ENCODE results near the gene DHRS7. TPM values are rescaled to one million over a fixed set of nuclear protein-coding genes. Genes with fewer than 3 reads are reported as not detected.

The DHRS7 gene, protein sequence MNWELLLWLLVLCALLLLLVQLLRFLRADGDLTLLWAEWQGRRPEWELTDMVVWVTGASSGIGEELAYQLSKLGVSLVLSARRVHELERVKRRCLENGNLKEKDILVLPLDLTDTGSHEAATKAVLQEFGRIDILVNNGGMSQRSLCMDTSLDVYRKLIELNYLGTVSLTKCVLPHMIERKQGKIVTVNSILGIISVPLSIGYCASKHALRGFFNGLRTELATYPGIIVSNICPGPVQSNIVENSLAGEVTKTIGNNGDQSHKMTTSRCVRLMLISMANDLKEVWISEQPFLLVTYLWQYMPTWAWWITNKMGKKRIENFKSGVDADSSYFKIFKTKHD
- total RNA-seq (2014; rRNA removed; shearing (Covaris generic)) = 23.9 and 36.4 TPM in 2 replicates

DNA sequence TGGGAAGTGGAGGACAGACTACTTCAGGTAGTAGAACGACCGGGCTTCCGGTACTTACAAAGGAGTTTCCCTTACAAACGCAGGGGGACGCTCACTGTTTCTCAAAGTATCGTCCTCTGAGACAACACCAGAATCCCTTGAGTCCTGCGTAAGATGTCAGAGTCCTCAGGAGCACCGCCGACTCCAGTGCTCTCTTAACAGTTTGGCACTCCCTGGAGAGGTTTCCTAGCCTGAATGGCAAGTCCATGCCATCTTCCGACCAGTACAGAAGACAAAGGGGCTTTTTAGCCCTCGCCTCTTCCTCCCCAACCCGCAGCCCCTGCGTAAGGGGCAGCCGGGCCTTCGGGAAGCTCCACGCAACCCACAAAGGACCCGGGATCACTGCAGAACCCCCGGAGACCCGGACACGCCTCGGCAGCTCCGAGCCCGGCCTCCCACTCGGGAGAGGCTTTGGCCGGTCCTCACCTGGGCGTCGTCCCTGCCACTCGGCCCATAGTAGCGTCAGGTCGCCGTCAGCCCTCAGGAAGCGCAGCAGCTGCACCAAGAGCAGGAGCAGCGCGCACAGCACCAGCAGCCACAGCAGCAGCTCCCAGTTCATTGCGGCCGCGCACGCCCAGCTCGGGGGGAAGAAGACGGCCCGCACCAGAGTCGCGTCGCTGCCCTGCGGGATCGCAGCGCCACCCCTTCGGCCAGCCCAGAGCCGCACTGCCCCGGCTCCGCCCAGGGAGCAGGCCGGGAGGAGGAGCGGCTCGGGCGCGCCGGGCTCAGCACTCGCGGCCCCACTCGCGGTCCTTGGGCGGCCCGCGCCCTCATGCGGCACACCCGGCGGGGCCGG, at the start of gene DHRS7:
Gene DHRS7, minus strand, starts transcription at position 687 of the 835 bp plus-strand sequence. Its CDS starts 89 bp downstream, at position 598.
- DNase-seq (ENCODE audit: low spot score) = peak; percentile 69

DNA sequence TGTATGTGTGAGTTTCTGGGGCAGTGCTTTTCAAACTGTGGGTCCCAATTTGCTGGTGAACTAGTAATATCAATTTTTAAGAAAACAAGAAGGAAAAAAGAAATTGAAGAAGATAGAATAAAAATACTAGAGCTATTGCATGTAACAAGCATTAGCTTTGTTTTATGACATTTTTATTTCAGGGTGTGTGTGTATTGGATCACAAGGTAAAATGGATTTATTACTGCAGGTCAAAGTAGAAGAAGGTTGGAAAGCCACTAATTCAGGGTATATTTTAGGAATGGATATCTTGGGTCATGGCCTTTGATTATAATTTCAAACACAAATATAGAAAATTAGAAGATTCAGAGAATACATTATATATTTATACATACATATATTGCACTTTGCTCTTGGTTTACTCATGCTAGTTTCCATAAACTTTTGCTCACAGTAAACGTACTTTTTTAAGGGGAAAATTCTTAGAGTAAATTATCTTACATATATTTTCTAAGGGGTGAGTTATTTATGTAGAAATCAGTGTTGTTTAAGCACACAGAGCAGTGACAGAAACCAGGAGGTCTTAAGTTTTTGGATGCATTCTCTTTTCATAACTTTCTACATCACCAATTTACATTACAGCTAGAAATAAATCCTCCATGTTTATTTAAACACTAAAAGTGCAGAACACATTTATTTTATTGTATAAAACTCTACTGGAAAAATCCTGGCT, 49.4 kb upstream of the DHRS7 start:
- DNase-seq (ENCODE audit: low spot score) = no peak

DNA sequence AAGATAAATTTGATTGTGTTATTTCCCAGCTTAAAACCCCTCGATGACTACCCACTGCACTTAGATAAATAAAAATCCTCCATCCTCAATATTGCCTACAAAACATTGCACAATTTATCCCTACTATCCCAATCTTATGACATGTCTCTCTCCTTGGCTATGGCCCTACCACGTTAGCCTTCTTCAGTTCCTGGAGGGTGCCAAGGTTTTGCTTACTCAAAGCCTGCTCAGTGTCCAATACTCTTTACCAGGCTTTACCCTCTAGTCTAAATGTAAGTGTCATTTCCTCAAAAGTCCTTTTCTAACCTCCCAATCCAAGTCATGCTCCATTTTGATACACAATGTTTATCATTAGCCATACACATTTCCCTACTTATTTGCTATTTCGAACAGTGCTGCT, 48.8 kb upstream of the DHRS7 start:
- no peak for DNase-seq (ENCODE audit: low spot score)

DNA sequence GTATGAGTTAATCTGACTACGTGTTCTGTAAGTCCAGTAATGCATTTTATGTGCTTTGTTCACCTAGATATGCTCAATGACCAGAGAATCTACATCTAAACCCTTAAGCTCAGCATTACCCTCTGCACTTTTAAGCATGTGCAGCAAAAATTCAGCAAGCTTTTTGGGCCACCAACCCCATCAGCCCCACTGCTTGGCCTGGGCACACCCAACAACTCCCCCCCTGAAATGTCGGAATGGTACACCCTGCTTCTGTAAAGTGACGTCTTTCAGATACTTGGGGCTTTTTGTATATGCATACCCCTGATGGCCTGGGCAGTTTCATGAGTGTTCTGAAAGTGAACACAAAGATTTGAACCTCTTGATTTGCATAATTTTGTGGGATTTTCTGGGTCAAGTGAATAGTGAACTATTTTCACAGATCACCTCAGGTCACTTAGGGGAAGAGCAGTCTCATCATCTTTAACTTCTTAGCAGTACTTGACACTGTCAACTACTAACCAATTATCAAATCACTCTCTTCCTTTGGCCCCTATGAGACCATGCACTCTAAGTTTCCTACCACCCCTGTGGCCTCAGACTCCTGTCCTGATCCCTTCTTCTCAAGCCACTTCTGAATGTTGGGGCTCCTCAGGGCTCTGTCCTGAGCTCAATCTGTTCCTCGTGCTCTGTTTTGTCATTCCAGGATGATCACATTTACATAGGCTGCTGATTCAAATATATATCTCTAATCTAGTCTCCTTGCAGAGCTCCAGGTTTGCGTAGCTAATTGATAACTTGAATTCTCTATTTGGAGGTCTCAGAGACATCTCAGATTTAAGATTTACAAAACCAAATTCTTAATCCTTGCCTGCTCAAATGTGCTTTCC, 47.5 kb upstream of the DHRS7 start:
- DNase-seq (ENCODE audit: low spot score) = no peak

DNA sequence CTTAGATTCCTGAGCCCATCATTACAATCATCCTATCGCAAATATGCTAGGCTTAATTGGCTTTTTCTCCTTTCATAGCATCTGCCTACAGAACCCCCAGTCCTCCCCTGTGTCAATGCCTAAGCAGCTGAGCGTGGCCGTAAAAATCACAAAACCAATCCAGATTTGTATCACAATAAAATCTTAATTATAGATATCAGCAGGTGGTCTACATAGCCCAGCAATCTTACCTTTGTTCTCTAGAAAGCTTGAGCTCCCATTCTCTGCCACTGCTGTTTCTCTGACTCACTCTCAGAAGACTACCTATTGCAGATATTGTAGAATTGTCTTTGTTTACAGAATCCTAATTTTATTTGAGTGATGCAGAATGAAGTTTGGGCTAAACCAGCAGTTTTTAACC, 46.0 kb upstream of the DHRS7 start:
- no peak for DNase-seq (ENCODE audit: low spot score)

DNA sequence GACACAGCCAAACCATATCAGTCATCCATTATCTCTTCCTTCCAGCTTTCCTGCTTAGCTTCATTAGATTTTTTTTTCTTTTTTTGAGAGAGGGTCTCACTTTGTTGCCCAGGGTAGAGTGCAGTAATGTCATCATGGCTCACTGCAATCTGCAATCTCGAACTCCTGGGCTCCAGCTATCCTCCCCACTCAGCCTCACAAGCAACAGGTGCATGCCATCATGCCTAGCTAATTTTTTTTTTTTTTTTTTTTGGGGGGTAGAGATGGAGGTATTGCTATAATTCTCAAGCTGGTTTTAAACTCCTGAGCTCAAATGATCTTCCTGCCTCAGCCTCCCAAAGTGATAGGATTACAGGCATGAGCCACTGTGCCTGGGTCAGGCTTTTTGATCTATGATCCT, 45.5 kb upstream of the DHRS7 start:
- no peak for DNase-seq (ENCODE audit: low spot score)

DNA sequence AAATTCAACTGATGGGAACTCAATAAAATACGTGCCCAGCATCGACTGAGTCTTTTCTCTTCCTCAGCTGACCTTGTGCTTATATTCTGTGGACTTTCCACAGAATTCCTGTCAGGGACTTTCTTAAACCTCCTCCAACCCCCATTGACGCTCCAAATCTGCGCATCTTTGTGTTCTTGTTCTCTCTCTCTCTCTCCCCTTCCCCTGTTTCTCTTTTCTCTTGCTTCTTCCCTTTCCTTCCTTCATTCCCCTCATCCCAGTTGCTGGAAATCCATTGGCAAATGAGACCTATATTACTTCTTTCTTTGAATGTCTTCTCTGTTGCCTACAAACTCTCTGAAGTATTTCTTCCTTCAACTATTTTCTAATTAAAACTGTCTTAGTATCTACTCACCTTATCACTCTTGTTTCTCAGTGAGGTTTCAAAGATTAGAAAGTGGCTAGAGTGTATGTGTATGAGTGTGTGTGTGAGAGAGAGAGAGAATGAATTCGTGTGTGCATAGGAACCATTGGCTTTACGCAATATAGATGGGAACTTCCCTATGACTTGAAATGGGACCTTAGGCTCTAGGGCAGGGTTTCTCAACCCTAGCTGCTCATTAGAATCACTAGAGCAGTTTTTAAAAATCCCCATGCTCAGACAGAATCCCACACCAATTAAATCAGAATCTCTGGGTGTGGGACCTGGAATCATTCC, 41.8 kb upstream of the DHRS7 start:
- no peak for DNase-seq (ENCODE audit: low spot score)

DNA sequence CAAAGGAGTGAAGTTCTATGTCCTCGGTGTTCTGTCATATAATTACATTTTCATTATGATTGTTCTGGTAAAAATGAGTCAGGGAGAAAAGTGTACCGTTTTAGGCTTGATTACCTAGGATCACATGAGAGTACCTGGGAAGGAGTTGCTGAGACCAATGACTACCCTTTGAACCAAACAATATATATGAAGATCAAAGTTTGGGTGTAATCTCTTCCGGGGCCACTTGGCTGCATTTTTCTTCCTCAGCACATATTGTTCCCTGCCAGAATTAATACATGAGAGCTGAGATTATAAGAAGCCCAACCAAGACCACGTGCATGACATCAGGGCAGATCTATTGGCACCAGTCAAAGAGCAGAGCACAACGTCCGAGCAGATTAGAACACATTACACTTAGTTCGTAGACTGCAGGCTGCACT, 41.1 kb upstream of the DHRS7 start:
- DNase-seq (ENCODE audit: low spot score) = no peak

DNA sequence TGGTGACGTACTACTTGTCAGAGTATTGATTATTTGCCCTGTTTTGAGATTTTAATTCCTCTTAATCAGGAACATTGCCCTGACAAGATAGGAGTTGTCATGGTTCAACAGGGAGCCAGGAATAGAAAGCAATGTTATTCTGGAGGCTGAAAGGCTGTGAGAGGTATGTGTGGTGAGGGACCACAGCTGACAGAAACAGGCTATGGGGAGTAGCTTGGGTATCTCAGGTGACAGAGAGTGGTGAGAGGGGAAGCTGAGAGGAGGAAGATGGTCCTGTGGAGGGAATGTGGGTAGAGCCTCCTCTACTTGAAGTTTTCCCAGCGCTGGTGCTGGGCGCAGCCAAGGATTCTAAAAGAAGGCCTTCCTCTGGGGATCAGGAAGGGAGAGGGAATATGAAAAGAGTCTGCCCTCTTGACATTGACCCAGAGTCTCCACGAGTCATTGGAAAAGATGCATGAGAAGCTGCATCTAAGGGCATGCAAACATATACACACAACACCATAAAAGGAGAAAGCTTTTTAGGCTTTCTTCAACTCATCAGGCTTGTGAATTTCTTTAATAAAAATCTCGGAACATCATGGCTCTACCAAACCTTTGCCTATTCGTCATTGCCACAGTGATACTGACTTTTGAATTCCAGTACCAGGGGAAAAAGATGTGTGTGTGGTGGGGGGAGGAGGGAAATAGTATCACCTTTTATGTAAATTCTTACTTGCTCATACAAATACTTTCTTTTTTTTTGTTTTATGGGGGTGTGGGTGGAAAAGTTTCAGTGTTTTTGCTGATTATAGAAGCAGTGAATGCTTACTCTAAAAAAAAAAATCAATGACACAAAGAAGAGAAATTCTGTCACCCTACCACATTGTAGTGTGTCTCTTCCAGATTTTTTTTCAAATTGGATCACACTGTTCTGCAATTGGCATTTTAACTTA, 39.9 kb upstream of the DHRS7 start:
- no peak for DNase-seq (ENCODE audit: low spot score)

DNA sequence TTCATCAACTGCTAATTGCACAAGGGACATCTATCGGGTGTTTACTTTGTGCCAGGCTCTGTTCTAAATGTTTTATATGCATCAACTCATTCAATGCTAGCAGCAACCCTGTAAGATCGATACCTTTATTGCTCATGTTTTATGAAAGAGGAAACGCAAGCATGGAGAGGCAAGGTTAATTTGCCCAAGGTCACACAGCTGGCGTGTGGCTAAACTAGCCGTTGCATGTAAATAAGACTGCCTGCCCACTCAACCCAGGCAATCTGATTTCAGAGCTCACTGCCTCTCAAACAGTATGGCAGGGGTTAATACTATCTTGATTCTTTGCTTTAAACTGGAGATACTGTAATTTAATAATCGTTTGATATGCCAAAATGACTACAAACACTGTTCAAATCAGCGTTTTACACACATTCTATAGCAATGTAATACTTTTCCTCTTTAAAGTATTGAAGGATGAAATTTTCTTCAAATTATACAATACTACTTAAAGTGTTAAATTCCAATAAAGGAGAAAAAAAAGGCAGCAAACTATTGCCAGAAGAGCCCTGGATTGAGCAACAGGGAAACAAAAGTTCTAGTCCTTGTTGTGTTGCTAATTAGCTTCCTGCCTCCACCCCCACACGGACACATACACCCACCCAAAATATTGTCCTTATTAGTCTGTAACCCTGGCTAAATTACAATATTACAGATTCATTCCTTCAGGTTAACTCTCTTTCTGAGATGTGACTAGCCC, 39.1 kb upstream of the DHRS7 start:
- DNase-seq (ENCODE audit: low spot score) = no peak

DNA sequence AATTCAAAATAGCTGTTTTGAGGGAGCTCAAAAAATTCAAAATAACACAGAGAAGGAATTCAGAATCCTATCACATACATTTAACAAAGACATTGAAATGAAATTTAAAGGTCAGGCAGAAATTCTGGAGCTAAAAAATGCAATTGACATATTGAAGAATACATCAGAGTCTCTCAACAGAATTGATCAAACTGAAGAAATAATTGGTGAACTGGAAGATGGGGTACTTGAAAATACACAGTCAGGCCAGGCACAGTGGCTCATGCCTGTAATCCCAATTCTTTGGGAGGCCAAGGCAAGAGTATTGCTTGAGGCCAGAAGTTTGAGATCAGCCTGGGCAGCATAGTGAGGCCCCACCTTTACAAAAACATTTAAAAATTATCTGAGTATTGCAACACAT, 34.1 kb upstream of the DHRS7 start:
- no peak for DNase-seq (ENCODE audit: low spot score)

DNA sequence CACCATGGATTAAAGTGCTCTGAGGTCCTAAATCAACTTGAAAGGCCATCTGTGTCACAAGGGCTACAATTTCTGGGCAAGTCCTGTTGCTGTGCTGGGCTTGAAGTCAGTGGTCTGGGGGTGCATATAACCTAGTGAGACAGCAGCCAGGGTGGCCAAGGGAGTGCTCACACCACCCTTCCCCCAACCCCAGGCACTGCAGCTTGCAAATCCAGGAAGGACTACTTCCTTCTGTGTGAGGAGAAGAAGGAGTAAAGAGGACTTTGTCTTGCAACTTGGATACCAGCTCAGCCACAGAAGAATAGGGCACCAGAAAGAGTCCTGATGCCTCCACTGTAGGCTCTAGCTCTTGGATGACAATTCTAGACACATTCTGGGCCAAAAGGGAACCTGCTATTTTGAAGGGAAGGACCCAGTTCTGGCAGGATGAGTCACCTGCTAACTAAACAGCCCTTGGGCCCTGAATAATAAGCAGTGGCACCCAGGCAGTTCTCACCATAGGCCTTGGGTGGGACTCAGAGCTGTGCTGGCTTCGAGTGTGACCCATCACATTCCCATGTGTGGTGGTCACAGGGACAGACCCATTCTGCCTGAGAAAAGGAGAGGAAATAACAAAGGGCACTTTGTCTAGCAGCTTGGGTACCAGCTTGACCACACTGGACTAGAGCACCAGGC, 32.6 kb upstream of the DHRS7 start:
- DNase-seq (ENCODE audit: low spot score) = no peak

DNA sequence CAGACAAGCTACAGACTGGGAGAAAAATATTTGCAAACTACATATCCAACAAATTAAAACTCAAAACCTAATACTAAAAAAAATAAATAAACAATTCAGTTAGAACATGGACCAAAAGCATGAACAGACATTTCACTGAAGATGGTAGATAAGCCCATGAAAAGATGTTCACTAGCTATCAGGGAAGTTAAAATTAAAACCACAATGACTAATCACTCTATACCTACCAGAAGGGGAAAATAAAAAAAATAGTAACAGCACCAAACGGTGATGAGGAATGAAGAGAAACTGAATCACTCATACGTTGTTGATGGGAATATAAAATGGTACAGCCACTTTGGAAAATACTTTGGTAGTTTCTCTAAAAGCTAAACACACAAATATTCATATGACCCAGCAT, 31.1 kb upstream of the DHRS7 start:
- DNase-seq (ENCODE audit: low spot score) = no peak

DNA sequence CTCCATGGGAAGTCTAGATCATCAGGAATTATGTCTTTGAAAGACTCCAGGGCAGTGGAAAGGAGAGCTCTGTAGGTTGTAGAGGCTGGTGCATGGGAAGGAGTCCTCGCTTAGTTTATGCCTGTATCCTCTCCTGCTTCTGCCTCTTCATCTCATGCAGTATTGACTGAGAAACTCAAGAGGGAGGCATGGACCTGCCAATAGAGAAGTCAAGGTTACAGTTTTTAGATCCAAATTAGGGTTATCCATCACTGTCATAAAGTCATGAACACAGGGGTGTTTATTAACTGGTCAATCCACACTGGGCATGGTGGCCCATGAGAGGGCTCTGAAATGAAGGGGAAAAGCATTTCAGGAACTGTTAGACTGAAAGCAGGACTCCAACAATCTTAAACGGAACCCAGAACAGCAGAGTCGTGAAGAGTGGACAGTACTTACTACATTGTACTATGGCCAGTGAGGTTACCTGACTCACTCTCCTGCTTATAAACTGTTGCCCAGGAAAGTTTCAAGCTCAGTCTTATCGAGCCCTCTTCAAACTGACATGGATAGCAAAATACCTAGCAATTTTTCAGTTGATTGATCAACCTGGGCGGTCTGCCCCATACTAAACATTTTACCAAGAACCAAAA, 30.1 kb upstream of the DHRS7 start:
- no peak for DNase-seq (ENCODE audit: low spot score)

DNA sequence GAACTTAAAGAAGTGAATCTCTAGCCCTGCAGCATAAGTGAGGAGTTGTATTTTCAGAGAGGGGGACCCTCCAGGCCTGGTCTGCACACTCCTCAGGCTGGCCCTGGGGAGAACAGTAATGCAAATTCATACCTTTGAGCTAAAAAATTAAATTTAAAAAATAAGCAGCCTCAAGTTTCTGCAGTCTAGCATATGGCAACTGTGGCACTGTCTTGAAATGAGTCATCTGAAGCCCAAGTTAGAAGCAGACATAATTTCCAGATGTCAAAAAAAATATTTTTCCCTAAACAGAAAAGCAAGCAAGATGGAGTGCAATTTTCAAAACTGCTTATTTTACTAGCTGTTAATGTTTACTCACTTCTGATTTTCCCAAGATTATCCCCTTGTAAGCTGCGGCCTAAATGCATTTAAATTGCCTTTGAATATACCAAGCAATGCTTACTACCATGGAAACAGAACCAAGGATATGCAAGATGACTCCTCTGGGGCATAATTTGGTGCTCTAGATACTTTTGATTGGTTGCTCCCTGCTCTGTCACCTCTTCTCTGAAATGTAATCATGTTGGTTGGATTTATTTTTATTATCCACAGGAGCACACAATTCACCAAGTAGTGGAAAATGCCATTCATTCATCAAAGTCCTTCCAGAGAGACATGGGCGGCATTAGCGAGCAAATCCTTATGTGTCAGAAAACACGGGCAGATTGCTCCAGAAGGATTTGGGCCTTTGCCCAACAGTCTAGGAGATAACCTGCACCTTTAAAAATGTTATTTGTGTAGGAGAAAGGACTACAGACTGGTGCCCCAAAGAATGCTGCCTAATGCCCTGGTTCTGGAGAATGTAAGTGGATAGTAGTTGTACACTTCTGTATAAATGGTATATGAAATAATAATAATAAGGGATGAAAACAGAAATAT, 25.0 kb upstream of the DHRS7 start:
- no peak for DNase-seq (ENCODE audit: low spot score)

DNA sequence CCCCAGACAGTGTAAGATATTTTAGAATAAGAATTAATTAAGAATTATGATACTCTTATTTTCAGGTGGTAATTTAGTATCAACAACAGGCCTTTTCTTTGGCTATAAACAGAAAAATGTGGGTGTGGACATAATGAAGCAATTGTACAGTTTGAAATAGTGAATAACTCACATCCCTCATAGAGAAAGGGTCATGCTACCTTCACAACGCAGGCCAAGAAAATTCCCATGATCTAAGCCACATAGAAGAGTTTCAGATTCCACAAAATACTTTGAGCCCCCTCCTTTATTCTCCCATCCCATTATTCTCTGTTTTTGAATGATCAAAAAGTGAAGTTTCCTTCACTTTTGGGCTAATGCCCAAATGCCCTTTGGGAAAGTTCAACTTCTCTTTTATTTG, 23.5 kb upstream of the DHRS7 start:
- DNase-seq (ENCODE audit: low spot score) = no peak

DNA sequence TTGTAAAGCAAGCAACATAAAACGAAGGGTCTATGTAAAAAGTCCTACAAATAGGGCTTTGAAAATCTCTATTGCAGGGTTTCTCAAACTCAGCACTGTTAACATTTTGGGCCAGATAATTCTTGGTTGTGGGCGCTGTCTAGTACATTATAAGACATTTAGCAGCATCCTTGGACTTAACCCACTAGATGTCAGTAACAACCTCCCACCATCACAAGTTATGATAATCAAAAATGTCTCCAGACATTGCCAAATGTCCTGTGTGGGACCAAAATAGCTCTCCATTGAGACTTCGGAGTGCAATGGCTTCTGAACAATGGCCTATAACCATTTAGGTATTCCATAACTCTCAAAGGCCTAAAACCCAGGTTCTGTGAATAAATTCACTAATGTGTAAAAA, 22.9 kb upstream of the DHRS7 start:
- DNase-seq (ENCODE audit: low spot score) = peak; percentile 7

All from HT-29 (cell line).